Small intestine (tissue), 7 donors: ENCODE data around the gene DENND1A. TPM values are rescaled to one million over a fixed set of nuclear protein-coding genes. Genes with fewer than 3 reads are reported as not detected.

ENCODE experiments used
- DNase-seq, 2 donors: peaks; one replicate each; pipeline versions ENCODE4 v3.0.0 to v3.0.0-alpha.2; 2013
- FAIRE-seq: peaks from 2 replicates; lab custom pipeline; 2012; peaks lifted over from hg19 to GRCh38; lab: Jason Lieb, UNC
- H3K27ac ChIP-seq, 3 donors: one replicate each; pipeline ENCODE4 v1.5.1; 2013; ENCODE audit warnings: low read length in 2 of 3, mild to moderate bottlenecking in 2 of 3, control low read depth in 1 of 3, inconsistent platforms in 1 of 3, low read depth in 1 of 3, moderate library complexity in 1 of 3
- H3K27me3 ChIP-seq, 3 donors: one replicate each; pipeline ENCODE4 v1.6.1; 2013; ENCODE audit warnings: low read length in 3 of 3, inconsistent platforms in 1 of 3; ENCODE audit not compliant: control insufficient read depth in 3 of 3, insufficient read depth in 3 of 3
- H3K36me3 ChIP-seq, 3 donors: one replicate each; pipeline ENCODE4 v1.6.1; 2013; ENCODE audit warnings: low read length in 3 of 3, inconsistent platforms in 1 of 3, low read depth in 1 of 3, mild to moderate bottlenecking in 1 of 3, moderate library complexity in 1 of 3; ENCODE audit not compliant: control insufficient read depth in 3 of 3, insufficient read depth in 2 of 3
- H3K4me1 ChIP-seq, 3 donors: one replicate each; pipeline ENCODE4 v1.6.1; 2013; ENCODE audit warnings: low read length in 2 of 3, inconsistent platforms in 1 of 3, low read depth in 1 of 3, mild to moderate bottlenecking in 1 of 3, moderate library complexity in 1 of 3; ENCODE audit not compliant: control insufficient read depth in 3 of 3, insufficient read depth in 2 of 3
- H3K4me3 ChIP-seq, 3 donors: one replicate each; pipeline ENCODE4 v1.5.1; 2013; ENCODE audit warnings: low read length in 3 of 3, control low read depth in 1 of 3, inconsistent platforms in 1 of 3, low read depth in 1 of 3, mild to moderate bottlenecking in 1 of 3, moderate library complexity in 1 of 3
- H3K9me3 ChIP-seq, 2 donors: one replicate each; pipeline ENCODE4 v1.6.1; 2013; ENCODE audit warnings: low read depth in 1 of 2, low read length in 1 of 2; ENCODE audit not compliant: control insufficient read depth in 2 of 2, insufficient read depth in 1 of 2
- WGBS, 3 donors: extraction: QIAGEN DNeasy Blood & Tissue Kit; methylation state at CpG; one replicate each; pipeline ENCODE4 v1.1.7; 2013; 5-methylcytosine and 5-hydroxymethylcytosine counted together
- polyA plus RNA-seq, 4 donors: library from polyadenylated mRNA; stranded (reverse) in 3 of 4; unstranded in 1 of 4; fragments of 200-250 nt in 3 of 4; fragments of 120-200 nt in 1 of 4; gene quantifications; one replicate each; pipeline versions ENCODE4 v1.2.1 to v1.2.3, GENCODE V29; 2013
- donor health status: healthy with polysubstance abuse.
- donor health status: control.
- donor health status: control.
- donor health status: Bipolar disorder and iron deficiency.
- donor health status: healthy.

The DENND1A gene
- polyA plus RNA-seq, 4 donors: 11.5 to 43.4 (median 20.0) TPM

DNA sequence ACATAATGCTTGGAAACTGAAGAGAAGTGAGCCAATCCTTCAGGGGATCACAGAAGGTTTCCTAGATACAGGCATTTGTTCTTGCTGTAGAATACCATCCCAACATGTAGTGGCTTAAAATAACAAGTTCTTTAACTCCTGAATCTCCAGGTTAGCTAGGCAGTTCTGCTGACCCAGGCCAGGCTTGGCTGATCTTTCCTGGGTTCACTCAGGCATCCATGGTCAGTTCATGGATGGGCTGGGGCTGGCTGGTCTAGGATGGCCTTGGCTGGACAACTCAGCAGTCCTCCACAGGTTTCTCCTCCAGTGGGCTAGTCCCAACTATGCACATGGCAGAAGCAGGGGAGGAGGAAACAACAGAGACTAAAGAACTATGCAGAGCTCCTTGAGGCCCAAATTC lies 37.4 kb upstream of the DENND1A start:
- H3K4me1 ChIP-seq: no peaks in the 10 kb centered on the region
- FAIRE-seq: no peak
- no peak for DNase-seq
- peaks cover 0 to 3% of the 10 kb centered on the region in 2 donors for H3K9me3 ChIP-seq
- H3K36me3 ChIP-seq: no peaks in the 10 kb centered on the region
- no peak overlapping the region for H3K27ac ChIP-seq
- H3K27me3 ChIP-seq: peaks cover 0 to 27% (median 0%) of the 10 kb centered on the region in 3 donors
- H3K4me3 ChIP-seq: no peak overlapping the region

DNA sequence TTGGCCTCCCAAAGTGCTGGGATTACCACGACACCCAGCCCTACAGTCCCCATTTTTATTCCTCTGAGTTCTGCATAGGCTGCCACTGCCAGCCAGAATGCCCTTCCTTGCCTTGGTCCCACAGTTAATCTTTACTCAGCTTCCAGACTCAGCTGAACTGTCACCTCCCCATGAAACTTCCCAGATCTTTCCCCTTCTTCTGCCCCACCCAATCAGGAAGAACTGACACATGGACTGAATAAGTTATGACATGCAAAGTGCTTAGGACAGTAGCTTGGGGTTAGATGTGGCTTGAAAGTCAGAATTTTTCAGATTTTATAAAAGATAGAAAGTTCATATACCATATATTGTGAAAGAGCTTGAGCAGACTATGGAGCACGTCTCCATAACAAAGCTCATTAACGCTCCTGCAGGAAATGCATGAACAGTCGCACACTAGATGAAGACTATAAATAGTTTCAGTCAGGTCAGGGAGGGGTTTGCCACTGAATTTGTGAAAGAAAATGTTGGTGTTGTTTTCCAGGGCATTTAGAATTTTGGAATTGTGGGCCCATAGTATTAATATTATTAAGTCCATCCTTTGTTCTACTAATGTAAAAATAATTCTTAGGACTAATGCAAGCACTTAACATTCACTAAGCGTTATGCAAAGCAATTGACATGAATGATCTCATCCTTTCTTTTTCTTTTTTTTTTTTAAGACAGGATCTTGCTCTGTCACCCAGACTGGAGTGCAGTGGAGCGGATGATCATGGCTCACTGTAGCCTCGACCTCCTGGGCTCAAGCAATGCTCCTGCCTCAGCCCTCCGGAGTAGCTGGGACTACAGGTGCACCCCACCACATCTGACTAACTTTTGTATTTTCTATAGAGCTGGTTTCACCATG lies 36.1 kb upstream of the DENND1A start:
- FAIRE-seq (no peak), DNase-seq (no peak)
- Histone ChIP-seq H3K9me3 (no peaks in the 10 kb centered on the region), H3K36me3 (no peaks in the 10 kb centered on the region), H3K4me1 (no peaks in the 10 kb centered on the region), H3K27ac (no peak overlapping the region), H3K4me3 (no peak overlapping the region), H3K27me3 (peaks cover 0 to 24% (median under 1%) of the 10 kb centered on the region in 3 donors)
- 54 to 60% (median 56%) methylated on average over 8 of the region's 8 CpGs for WGBS, 3 donors

DNA sequence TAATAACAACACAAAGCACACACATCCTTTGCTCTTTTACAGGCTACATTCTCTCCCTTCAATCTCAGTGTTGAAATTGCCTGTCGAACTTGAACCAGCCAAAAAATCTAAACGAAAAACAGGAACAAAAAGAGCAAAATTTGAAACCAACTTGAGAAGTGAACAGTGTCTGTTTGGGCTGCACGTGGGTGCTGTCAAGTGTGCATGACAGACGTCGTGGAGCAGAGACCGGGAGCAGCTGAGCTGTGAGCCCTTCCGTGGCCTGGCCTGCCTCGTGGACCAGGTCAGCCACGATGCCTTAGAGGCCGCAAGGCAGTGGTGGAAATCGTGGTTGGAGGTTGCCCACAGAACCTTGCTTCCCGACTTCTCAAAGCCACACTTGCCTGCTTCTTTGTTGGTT lies 34.8 kb upstream of the DENND1A start:
- WGBS, 3 donors: 57 to 80% (median 66%) methylated on average over 12 of the region's 12 CpGs
- H3K36me3 ChIP-seq: no peaks in the 10 kb centered on the region
- no peaks in the 10 kb centered on the region for H3K9me3 ChIP-seq
- FAIRE-seq: no peak
- H3K27ac ChIP-seq: no peak overlapping the region
- H3K4me3 ChIP-seq: no peak overlapping the region
- peaks cover 0 to 15% (median 5%) of the 10 kb centered on the region in 3 donors for H3K27me3 ChIP-seq
- no peaks in the 10 kb centered on the region for H3K4me1 ChIP-seq
- no peak for DNase-seq

DNA sequence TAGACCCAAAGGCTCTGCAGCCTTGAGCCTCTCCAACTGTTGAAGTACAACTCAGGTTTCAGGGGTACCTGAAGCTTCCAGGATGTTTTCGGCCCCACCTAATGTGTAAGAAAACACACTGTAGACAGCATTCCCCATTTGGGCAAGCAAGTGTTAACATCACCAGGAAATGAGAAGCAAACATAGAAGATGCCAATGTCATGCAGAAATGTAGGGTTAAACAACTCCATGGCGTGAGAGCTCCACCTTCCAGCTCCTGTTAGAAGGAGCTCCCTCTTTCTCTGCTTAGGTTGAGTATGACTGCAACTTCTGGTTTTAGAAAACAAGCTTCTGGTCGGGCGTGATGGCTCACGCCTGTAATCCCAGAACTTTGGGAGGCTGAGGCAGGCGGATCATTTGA lies 31.0 kb upstream of the DENND1A start:
- WGBS, 3 donors: 54 to 57% (median 56%) methylated on average over 6 of the region's 6 CpGs
- H3K36me3 ChIP-seq: no peaks in the 10 kb centered on the region
- no peaks in the 10 kb centered on the region for H3K4me1 ChIP-seq
- no peak for FAIRE-seq
- peaks cover 0 to 3% of the 10 kb centered on the region in 2 donors for H3K9me3 ChIP-seq
- peaks cover 0 to 21% (median 8%) of the 10 kb centered on the region in 3 donors for H3K27me3 ChIP-seq
- DNase-seq: no peak
- H3K4me3 ChIP-seq: no peak overlapping the region
- no peak overlapping the region for H3K27ac ChIP-seq

DNA sequence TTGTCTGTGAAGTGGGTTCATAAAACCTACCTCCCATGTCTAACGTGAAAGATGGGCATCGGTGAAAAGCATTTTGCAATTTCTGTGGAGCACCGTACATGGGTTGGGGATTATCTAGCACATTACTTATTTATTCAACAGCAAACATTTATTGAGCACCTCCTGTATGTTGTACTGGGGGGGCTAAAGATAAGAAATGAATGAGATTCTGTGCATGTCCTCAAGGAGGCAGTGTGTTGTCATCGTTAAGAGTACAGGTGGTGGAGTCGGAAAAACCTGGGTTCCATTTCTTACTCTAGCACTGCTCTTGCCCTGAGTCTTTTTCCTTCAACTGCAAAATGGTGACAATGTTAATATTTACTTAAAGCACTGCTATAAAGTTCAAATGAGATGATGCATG lies 30.4 kb upstream of the DENND1A start:
- 84 to 86% (median 85%) methylated on average over 5 of the region's 5 CpGs for WGBS, 3 donors

DNA sequence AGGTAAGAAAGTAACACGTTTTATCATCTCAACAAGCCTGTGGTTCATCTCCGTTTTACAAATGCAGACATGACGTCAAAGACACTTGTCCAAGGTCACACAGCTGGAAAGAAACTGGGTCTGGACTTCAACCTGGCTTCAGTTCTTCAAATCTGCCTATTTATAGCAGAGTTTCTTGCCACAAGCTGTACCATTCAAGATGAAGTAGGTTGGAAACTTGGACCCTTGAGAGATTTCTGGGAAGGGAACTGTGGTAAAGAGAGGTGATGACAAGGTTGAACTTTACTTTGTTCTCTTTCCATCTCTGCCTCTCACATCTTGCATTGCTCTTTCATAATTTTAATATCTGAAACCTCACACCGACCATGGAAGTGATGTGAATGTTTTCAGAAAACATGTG lies 29.9 kb upstream of the DENND1A start:
- no peak overlapping the region for H3K27ac ChIP-seq
- DNase-seq (no peak), FAIRE-seq (no peak)
- peaks cover 0 to 18% (median 8%) of the 10 kb centered on the region in 3 donors for H3K27me3 ChIP-seq
- WGBS, 3 donors: 58 to 75% (median 58%) methylated on average over 4 of the region's 4 CpGs
- peaks cover 0 to 3% of the 10 kb centered on the region in 2 donors for H3K9me3 ChIP-seq
- no peaks in the 10 kb centered on the region for H3K4me1 ChIP-seq
- no peak overlapping the region for H3K4me3 ChIP-seq
- H3K36me3 ChIP-seq: no peaks in the 10 kb centered on the region

More for the DNA sequence above, 30.4 kb upstream of the DENND1A start:
- Histone ChIP-seq H3K36me3 (no peaks in the 10 kb centered on the region), H3K9me3 (peaks cover 0 to 3% of the 10 kb centered on the region in 2 donors), H3K4me3 (no peak overlapping the region), H3K4me1 (no peaks in the 10 kb centered on the region), H3K27me3 (peaks cover 0 to 21% (median 8%) of the 10 kb centered on the region in 3 donors), H3K27ac (no peak overlapping the region)
- DNase-seq: no peak
- no peak for FAIRE-seq

DNA sequence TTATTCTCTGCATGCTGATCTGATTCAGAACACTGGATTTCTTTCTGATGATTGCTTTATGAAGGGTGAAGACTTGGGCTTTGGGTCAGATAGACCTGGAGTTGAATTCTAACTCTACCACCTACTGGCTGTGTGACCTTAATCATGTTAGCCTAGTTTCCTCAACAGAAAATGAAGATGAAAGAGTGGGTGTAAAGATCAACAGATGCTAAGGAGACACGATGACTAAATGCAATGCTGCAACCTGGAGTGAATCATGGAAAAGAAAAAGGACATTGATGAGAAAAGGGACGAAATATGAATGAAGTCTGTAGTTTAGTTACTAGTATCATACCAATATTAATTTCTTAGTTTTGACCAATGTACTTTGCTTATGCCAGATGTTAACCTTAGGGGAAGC lies 27.8 kb upstream of the DENND1A start:
- H3K4me3 ChIP-seq: no peak overlapping the region

DNA sequence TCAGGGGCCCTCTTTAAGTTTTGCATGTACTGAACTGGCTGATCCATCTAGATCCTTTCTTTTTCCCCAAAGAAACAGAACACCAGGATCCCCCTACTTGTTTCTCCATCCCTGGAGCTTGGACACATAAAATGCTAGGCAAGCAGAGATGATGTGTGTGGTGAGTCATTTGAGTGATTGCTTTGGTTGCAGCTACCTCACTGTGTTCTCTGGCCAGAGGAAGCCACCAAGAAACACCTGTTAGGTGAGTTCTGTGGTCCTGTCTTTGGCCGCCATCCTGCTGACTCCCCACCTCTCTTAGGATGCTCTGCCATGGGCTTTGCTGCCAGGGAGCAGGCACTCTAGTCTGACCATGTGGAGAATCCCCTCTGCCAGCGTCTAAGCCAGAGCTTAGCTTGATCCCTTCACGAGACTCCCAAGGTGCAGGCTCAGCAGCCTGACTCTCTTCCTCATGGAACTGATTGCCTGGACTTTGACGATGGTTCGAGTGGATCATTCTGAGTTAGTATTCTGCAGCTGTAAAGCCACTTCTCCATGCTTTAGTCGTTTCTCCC lies 27.3 kb upstream of the DENND1A start:
- Histone ChIP-seq H3K4me3 (no peak overlapping the region), H3K27me3 (peaks cover 0 to 26% (median 8%) of the 10 kb centered on the region in 3 donors), H3K4me1 (no peaks in the 10 kb centered on the region), H3K36me3 (no peaks in the 10 kb centered on the region), H3K9me3 (peaks cover 0 to 3% of the 10 kb centered on the region in 2 donors), H3K27ac (no peak overlapping the region)
- WGBS, 3 donors: 70 to 80% (median 71%) methylated on average over 6 of the region's 6 CpGs
- FAIRE-seq (no peak), DNase-seq (no peak)

More for the DNA sequence above, 27.8 kb upstream of the DENND1A start:
- no peak for FAIRE-seq
- H3K9me3 ChIP-seq: peaks cover 0 to 3% of the 10 kb centered on the region in 2 donors
- no peaks in the 10 kb centered on the region for H3K36me3 ChIP-seq
- 55 to 70% (median 65%) methylated on average over 2 of the region's 2 CpGs for WGBS, 3 donors
- DNase-seq: no peak
- H3K4me1 ChIP-seq: no peaks in the 10 kb centered on the region
- H3K27me3 ChIP-seq: peaks cover 0 to 21% (median 8%) of the 10 kb centered on the region in 3 donors
- no peak overlapping the region for H3K27ac ChIP-seq
